ENCODE measurements around the gene SMARCD3. TPM values are rescaled to one million over a fixed set of nuclear protein-coding genes. Genes with fewer than 3 reads are reported as not detected.

Gene SMARCD3
- total and polyA plus RNA-seq, 2 of the 13 experiments (the other 11 are each of a cell fraction or from before 2014, with no cell fraction given), result 0.20 to 0.62 TPM

- in situ Hi-C loops (cut with HindIII; ENCODE audit: extremely low pct_ligation_motif_present, low pct_unique_long_range_greater_than_20kb) (no loop called here), intact Hi-C loops (cut with micrococcal nuclease; ENCODE audit: unreplicated experiment) (no loop called here)
- TF ChIP-seq, protein P1, sequence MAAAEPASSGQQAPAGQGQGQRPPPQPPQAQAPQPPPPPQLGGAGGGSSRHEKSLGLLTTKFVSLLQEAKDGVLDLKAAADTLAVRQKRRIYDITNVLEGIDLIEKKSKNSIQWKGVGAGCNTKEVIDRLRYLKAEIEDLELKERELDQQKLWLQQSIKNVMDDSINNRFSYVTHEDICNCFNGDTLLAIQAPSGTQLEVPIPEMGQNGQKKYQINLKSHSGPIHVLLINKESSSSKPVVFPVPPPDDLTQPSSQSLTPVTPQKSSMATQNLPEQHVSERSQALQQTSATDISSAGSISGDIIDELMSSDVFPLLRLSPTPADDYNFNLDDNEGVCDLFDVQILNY (CRISPR knock-in tag; conservative IDR thresholded peaks at IDR 0.05), result no peak
- TF ChIP-seq HOXA9 (CRISPR knock-in tag; IDR thresholded peaks at IDR 0.05; ENCODE audit: borderline replicate concordance) (no peak), ZNF33A (CRISPR knock-in tag; IDR thresholded peaks at IDR 0.05; ENCODE audit: borderline replicate concordance) (no peak), REPIN1 (CRISPR knock-in tag; IDR thresholded peaks at IDR 0.05; ENCODE audit: borderline replicate concordance, low read depth) (no peak), BRD4 (CRISPR knock-in tag; IDR thresholded peaks at IDR 0.05) (no peak), EZH2 (conservative IDR thresholded peaks at IDR 0.05; ENCODE audit: low read depth, low read length) (no peak), ZNF615 (CRISPR knock-in tag; IDR thresholded peaks at IDR 0.05; ENCODE audit: borderline replicate concordance) (no peak), CCAR2 (optimal IDR thresholded peaks at IDR 0.05; ENCODE audit: low read depth, low read length) (no peak), ZNF773 (CRISPR knock-in tag; IDR thresholded peaks at IDR 0.05; ENCODE audit: borderline replicate concordance) (no peak), ZNF777 (CRISPR knock-in tag; IDR thresholded peaks at IDR 0.05) (no peak), ZFX (CRISPR knock-in tag; IDR thresholded peaks at IDR 0.05; ENCODE audit: low read depth) (no peak), ZNF770 (CRISPR knock-in tag; IDR thresholded peaks at IDR 0.05) (no peak), MYNN (CRISPR knock-in tag; IDR thresholded peaks at IDR 0.05; ENCODE audit: low read depth) (no peak)
- TF ChIP-seq, protein P2, sequence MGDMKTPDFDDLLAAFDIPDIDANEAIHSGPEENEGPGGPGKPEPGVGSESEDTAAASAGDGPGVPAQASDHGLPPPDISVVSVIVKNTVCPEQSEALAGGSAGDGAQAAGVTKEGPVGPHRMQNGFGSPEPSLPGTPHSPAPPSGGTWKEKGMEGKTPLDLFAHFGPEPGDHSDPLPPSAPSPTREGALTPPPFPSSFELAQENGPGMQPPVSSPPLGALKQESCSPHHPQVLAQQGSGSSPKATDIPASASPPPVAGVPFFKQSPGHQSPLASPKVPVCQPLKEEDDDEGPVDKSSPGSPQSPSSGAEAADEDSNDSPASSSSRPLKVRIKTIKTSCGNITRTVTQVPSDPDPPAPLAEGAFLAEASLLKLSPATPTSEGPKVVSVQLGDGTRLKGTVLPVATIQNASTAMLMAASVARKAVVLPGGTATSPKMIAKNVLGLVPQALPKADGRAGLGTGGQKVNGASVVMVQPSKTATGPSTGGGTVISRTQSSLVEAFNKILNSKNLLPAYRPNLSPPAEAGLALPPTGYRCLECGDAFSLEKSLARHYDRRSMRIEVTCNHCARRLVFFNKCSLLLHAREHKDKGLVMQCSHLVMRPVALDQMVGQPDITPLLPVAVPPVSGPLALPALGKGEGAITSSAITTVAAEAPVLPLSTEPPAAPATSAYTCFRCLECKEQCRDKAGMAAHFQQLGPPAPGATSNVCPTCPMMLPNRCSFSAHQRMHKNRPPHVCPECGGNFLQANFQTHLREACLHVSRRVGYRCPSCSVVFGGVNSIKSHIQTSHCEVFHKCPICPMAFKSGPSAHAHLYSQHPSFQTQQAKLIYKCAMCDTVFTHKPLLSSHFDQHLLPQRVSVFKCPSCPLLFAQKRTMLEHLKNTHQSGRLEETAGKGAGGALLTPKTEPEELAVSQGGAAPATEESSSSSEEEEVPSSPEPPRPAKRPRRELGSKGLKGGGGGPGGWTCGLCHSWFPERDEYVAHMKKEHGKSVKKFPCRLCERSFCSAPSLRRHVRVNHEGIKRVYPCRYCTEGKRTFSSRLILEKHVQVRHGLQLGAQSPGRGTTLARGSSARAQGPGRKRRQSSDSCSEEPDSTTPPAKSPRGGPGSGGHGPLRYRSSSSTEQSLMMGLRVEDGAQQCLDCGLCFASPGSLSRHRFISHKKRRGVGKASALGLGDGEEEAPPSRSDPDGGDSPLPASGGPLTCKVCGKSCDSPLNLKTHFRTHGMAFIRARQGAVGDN (CRISPR knock-in tag; IDR thresholded peaks at IDR 0.05), result no peak
- DNase-seq (ENCODE audit: low spot score) (no peak), FAIRE-seq (no peak), ATAC-seq (no peak)
- H3K79me2 ChIP-seq (ENCODE audit: insufficient read depth, low read length), result no peaks in the 10 kb centered on the region
- H3K9ac ChIP-seq (ENCODE audit: insufficient read depth, low read depth, low read length), result no peak overlapping the region
- ChIA-PET POLR2A (no interaction called here), CTCF (ENCODE audit: low intra/inter-chr PET ratio, low total read pairs) (no interaction called here)
- no peak overlapping the region for H3K27ac ChIP-seq (ENCODE audit: extremely low read length, insufficient read depth, low read length)
- H3K4me3 ChIP-seq (replicated peaks in 1 of 3; ENCODE audit: insufficient read depth in 1 of 3, low read depth in 2 of 3, low read length in 3 of 3), result no peak overlapping the region
- H3K4me1 ChIP-seq (ENCODE audit: insufficient read depth, low read length), result no peaks in the 10 kb centered on the region
- H4K20me1 ChIP-seq (ENCODE audit: insufficient read depth, low read length), result no peaks in the 10 kb centered on the region
- H3K36me3 ChIP-seq (replicated peaks in 1 of 2; ENCODE audit: control insufficient read depth in 1 of 2, insufficient read depth in 2 of 2, low read length in 2 of 2), result peaks cover 23 to 63% of the 10 kb centered on the region in 2 experiments; a peak in 4 of 5 replicates
- no peak overlapping the region for H2AFZ ChIP-seq (ENCODE audit: low read length)
- no TSS peak for BruUV-seq (replicated peaks)
- no peaks in the 10 kb centered on the region for H3K9me3 ChIP-seq (ENCODE audit: low read length)
- no peak overlapping the region for H3K4me2 ChIP-seq (ENCODE audit: low read depth, low read length)
- WGBS (ENCODE audit: low lambda C conversion rate), result 100% methylated on average over 5 of the region's 5 CpGs
- H3K27me3 ChIP-seq (ENCODE audit: control insufficient read depth in 1 of 2, insufficient read depth in 2 of 2, low read length in 2 of 2), result no peaks in the 10 kb centered on the region
Measured at GRCh38 chr7:151215396-151215795, 33.1 kb downstream of the SMARCD3 start.

All from HepG2 (cell line).